ENCODE results near the gene OR4P4. TPM values are rescaled to one million over a fixed set of nuclear protein-coding genes. Genes with fewer than 3 reads are reported as not detected.

Gene OR4P4
- total and polyA plus RNA-seq, 2 of the 13 experiments (the other 11 are each of a cell fraction or from before 2014, with no cell fraction given), result not detected

- BruUV-seq (replicated peaks), result no TSS peak
- H3K36me3 ChIP-seq (replicated peaks in 1 of 2; ENCODE audit: control insufficient read depth in 1 of 2, insufficient read depth in 2 of 2, low read length in 2 of 2), result no peaks in the 10 kb centered on the region
- DNase-seq (ENCODE audit: low spot score) (no peak), FAIRE-seq (no peak), ATAC-seq (no peak)
- no peaks in the 10 kb centered on the region for H4K20me1 ChIP-seq (ENCODE audit: insufficient read depth, low read length)
- TF ChIP-seq SIX4 (CRISPR knock-in tag; IDR thresholded peaks at IDR 0.05) (no peak), SMAD9 (CRISPR knock-in tag; IDR thresholded peaks at IDR 0.05) (no peak)
- no peaks in the 10 kb centered on the region for H3K4me1 ChIP-seq (ENCODE audit: insufficient read depth, low read length)
- H3K9me3 ChIP-seq (ENCODE audit: low read length), result peaks cover 32% of the 10 kb centered on the region; the same call in 1 of the 2 replicates
- ChIA-PET POLR2A (no interaction called here), CTCF (ENCODE audit: low intra/inter-chr PET ratio, low total read pairs) (no interaction called here)
- intact Hi-C loops (cut with micrococcal nuclease; ENCODE audit: unreplicated experiment), result no loop called here
- 8% methylated on average over 1 of the region's 1 CpG for WGBS (ENCODE audit: low lambda C conversion rate)
- no peak overlapping the region for H3K9ac ChIP-seq (ENCODE audit: insufficient read depth, low read depth, low read length)
- no peak overlapping the region for H3K4me3 ChIP-seq (replicated peaks in 1 of 3; ENCODE audit: insufficient read depth in 1 of 3, low read depth in 2 of 3, low read length in 3 of 3)
- in situ Hi-C loops (cut with HindIII; ENCODE audit: extremely low pct_ligation_motif_present, low pct_unique_long_range_greater_than_20kb), result no loop called here
- H3K27ac ChIP-seq (ENCODE audit: extremely low read length, insufficient read depth, low read length), result no peak overlapping the region
- H2AFZ ChIP-seq (ENCODE audit: low read length), result no peak overlapping the region
- no peak overlapping the region for H3K4me2 ChIP-seq (ENCODE audit: low read depth, low read length)
- no peaks in the 10 kb centered on the region for H3K27me3 ChIP-seq (ENCODE audit: control insufficient read depth in 1 of 2, insufficient read depth in 2 of 2, low read length in 2 of 2)
- no peaks in the 10 kb centered on the region for H3K79me2 ChIP-seq (ENCODE audit: insufficient read depth, low read length)
These were observed 10.4 kb upstream of the OR4P4 start for GRCh38 chr11:55624531-55624930.

GRCh38 chr11:55648027-55648426 lies 13.1 kb downstream of the OR4P4 start, which contains the start of gene OR4S2:
Gene OR4S2, plus strand, starts transcription at chr11:55648327. Its CDS starts 2,577 bp downstream, at chr11:55650904.
- Histone ChIP-seq H3K27ac (ENCODE audit: extremely low read length, insufficient read depth, low read length) (no peak within 1 kb of the TSS), H3K4me3 (replicated peaks in 1 of 3; ENCODE audit: insufficient read depth in 1 of 3, low read depth in 2 of 3, low read length in 3 of 3) (no peak within 1 kb of the TSS), H3K36me3 (replicated peaks in 1 of 2; ENCODE audit: control insufficient read depth in 1 of 2, insufficient read depth in 2 of 2, low read length in 2 of 2) (no peaks in the 10 kb centered on the region), H3K4me2 (ENCODE audit: low read depth, low read length) (no peak within 1 kb of the TSS), H3K79me2 (ENCODE audit: insufficient read depth, low read length) (no peaks in the 10 kb centered on the region), H2AFZ (ENCODE audit: low read length) (no peak within 1 kb of the TSS), H3K9ac (ENCODE audit: insufficient read depth, low read depth, low read length) (no peak within 1 kb of the TSS), H3K9me3 (ENCODE audit: low read length) (peaks cover 38% of the 10 kb centered on the region), H4K20me1 (ENCODE audit: insufficient read depth, low read length) (no peaks in the 10 kb centered on the region), H3K4me1 (ENCODE audit: insufficient read depth, low read length) (no peaks in the 10 kb centered on the region), H3K27me3 (ENCODE audit: control insufficient read depth in 1 of 2, insufficient read depth in 2 of 2, low read length in 2 of 2) (no peaks in the 10 kb centered on the region)
- POLR2A ChIA-PET, result no interaction called here
- DNase-seq (ENCODE audit: low spot score) (no peak), FAIRE-seq (no peak), ATAC-seq (no peak)
- WGBS (ENCODE audit: low lambda C conversion rate), result 2% methylated on average over 2 of the region's 2 CpGs
- intact Hi-C loops (cut with micrococcal nuclease; ENCODE audit: unreplicated experiment), result no loop called here
- CTCF ChIA-PET (ENCODE audit: low intra/inter-chr PET ratio, low total read pairs), result no interaction called here
- BruUV-seq (replicated peaks), result no TSS peak
- in situ Hi-C loops (cut with HindIII; ENCODE audit: extremely low pct_ligation_motif_present, low pct_unique_long_range_greater_than_20kb), result no loop called here
- no peak for TF ChIP-seq ELF4 (CRISPR knock-in tag; IDR thresholded peaks at IDR 0.05; ENCODE audit: borderline replicate concordance)
- TF ChIP-seq MAFK (conservative IDR thresholded peaks at IDR 0.05 in 1 of 2, IDR thresholded peaks at IDR 0.05 in 1 of 2; ENCODE audit: low read length in 2 of 2), result no peak
- TF ChIP-seq ZBTB39 (CRISPR knock-in tag; IDR thresholded peaks at IDR 0.05), result no peak
- TF ChIP-seq ZNF264 (CRISPR knock-in tag; IDR thresholded peaks at IDR 0.05), result no peak
- TF ChIP-seq CHCHD3 (CRISPR knock-in tag; IDR thresholded peaks at IDR 0.05), result no peak
- TF ChIP-seq TBX3 (IDR thresholded peaks at IDR 0.05; ENCODE audit: borderline replicate concordance), result no peak
- no peak for TF ChIP-seq CREB1 (IDR thresholded peaks at IDR 0.05)
- TF ChIP-seq CREB1 (CRISPR knock-in tag; IDR thresholded peaks at IDR 0.05), result no peak
- no peak for TF ChIP-seq EZH2 (conservative IDR thresholded peaks at IDR 0.05; ENCODE audit: low read depth, low read length)
- TF ChIP-seq NR2C2 (CRISPR knock-in tag; IDR thresholded peaks at IDR 0.05; ENCODE audit: borderline replicate concordance), result no peak
- TF ChIP-seq TIGD3 (CRISPR knock-in tag; IDR thresholded peaks at IDR 0.05; ENCODE audit: borderline replicate concordance), result no peak
- TF ChIP-seq ZNF275 (CRISPR knock-in tag; IDR thresholded peaks at IDR 0.05; ENCODE audit: borderline replicate concordance), result no peak
- no peak for TF ChIP-seq ATF7 (IDR thresholded peaks at IDR 0.05)
- TF ChIP-seq ATF7 (CRISPR knock-in tag; IDR thresholded peaks at IDR 0.05), result no peak
- no peak for TF ChIP-seq ZNF776 (CRISPR knock-in tag; IDR thresholded peaks at IDR 0.05)

Data from HepG2 (cell line).